ENCODE measurements around the gene CCSER1. TPM values are rescaled to one million over a fixed set of nuclear protein-coding genes. Genes with fewer than 3 reads are reported as not detected.

Gene CCSER1
- total RNA-seq, 1 experiment from 2014 or later, result 4.1 TPM

DNA sequence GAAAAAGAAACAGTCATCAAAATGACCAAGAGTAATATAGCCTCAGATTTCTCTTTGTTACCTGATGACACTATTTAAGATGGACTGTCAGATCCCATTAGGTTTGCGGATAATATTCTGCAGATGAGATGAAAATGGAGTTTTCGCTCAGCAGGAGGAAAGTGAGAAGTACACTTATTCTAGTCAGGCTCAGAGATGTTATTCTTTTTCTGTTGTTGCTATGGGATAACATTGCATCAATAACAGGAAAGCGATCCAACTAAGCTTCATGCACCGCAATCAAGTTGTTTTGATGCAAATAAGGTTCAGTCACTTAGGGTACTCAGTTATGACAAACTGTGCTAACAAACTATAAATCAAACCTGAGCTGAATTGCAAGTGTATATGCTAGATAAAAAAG lies 415.0 kb downstream of the CCSER1 start:
- no TSS peak for BruUV-seq (replicated peaks)
- no peaks in the 10 kb centered on the region for H3K9me3 Mint-ChIP-seq (ENCODE audit: unreplicated experiment)
- TF ChIP-seq, protein P1, sequence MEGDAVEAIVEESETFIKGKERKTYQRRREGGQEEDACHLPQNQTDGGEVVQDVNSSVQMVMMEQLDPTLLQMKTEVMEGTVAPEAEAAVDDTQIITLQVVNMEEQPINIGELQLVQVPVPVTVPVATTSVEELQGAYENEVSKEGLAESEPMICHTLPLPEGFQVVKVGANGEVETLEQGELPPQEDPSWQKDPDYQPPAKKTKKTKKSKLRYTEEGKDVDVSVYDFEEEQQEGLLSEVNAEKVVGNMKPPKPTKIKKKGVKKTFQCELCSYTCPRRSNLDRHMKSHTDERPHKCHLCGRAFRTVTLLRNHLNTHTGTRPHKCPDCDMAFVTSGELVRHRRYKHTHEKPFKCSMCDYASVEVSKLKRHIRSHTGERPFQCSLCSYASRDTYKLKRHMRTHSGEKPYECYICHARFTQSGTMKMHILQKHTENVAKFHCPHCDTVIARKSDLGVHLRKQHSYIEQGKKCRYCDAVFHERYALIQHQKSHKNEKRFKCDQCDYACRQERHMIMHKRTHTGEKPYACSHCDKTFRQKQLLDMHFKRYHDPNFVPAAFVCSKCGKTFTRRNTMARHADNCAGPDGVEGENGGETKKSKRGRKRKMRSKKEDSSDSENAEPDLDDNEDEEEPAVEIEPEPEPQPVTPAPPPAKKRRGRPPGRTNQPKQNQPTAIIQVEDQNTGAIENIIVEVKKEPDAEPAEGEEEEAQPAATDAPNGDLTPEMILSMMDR (IDR thresholded peaks at IDR 0.05; ENCODE audit: insufficient read depth in 1 of 2, low read depth in 1 of 2, low read length in 1 of 2, severe bottlenecking in 1 of 2, unreplicated experiment in 1 of 2), result no peak
- no peak overlapping the region for H3K27ac Mint-ChIP-seq (ENCODE audit: unreplicated experiment)
- Histone ChIP-seq H3K9me3 (no peaks in the 10 kb centered on the region), H3K4me1 (no peaks in the 10 kb centered on the region), H3K36me3 (ENCODE audit: control insufficient read depth, insufficient read depth, low read length) (no peaks in the 10 kb centered on the region), H3K27me3 (replicated peaks; ENCODE audit: control insufficient read depth, insufficient read depth, low read length) (no peaks in the 10 kb centered on the region), H3K4me3 (ENCODE audit: low read depth, low read length) (no peak overlapping the region)
- POLR2A ChIA-PET, result no interaction called here
- no peaks in the 10 kb centered on the region for H3K36me3 Mint-ChIP-seq (ENCODE audit: insufficient read depth, unreplicated experiment)
- H3K4me1 Mint-ChIP-seq (ENCODE audit: low read depth, unreplicated experiment), result peaks cover 9% of the 10 kb centered on the region
- no peaks in the 10 kb centered on the region for H3K27me3 Mint-ChIP-seq (ENCODE audit: insufficient read depth, unreplicated experiment)
- DNase-seq, result no peak
- no peak overlapping the region for H3K4me3 Mint-ChIP-seq (ENCODE audit: unreplicated experiment)
- CTCF ChIA-PET, result no interaction called here
- intact Hi-C loops (cut with micrococcal nuclease; ENCODE audit: unreplicated experiment), result no loop called here

DNA sequence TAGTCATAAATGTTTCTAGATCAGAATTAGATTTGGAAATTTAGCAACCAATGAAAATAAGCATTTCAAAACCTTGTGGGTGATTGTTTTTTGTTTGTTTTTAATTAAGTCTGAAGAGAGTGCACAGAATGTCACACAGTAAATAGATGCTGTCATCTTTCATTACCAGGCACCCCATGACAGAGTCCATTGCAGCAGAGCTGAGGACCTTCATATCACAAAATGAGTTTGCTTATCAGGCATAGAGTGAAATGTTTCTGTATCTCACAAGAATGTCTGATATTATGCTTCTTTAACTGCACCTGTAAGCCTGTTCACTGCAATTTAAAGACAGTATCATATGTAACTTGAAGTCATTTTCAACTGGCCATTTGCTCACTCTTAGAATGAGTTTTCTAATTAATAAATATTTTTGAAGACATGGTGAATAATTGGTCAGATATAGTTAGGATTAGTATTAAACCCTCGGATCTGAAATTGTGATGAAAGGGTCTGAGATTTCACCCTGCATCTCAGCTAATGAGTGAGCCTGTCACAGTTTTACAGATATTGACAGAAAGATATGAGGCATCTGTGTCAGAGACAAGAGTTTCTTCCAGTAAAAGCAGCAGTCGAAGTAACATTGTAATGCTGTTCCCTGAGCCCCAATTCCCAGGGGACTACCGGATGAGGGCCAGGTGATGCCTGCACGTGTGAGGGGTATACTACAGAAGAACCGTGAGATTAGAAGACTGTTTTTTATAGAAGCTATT lies 416.4 kb downstream of the CCSER1 start:
- H3K36me3 Mint-ChIP-seq (ENCODE audit: insufficient read depth, unreplicated experiment), result no peaks in the 10 kb centered on the region
- no peaks in the 10 kb centered on the region for H3K4me1 Mint-ChIP-seq (ENCODE audit: low read depth, unreplicated experiment)
- Histone ChIP-seq H3K9me3 (no peaks in the 10 kb centered on the region), H3K4me3 (ENCODE audit: low read depth, low read length) (no peak overlapping the region), H3K27me3 (replicated peaks; ENCODE audit: control insufficient read depth, insufficient read depth, low read length) (no peaks in the 10 kb centered on the region), H3K4me1 (no peaks in the 10 kb centered on the region), H3K36me3 (ENCODE audit: control insufficient read depth, insufficient read depth, low read length) (no peaks in the 10 kb centered on the region)
- no peak overlapping the region for H3K4me3 Mint-ChIP-seq (ENCODE audit: unreplicated experiment)
- POLR2A ChIA-PET, result no interaction called here
- BruUV-seq (replicated peaks), result no TSS peak
- H3K9me3 Mint-ChIP-seq (ENCODE audit: unreplicated experiment), result no peaks in the 10 kb centered on the region
- H3K27ac Mint-ChIP-seq (ENCODE audit: unreplicated experiment), result no peak overlapping the region
- no peaks in the 10 kb centered on the region for H3K27me3 Mint-ChIP-seq (ENCODE audit: insufficient read depth, unreplicated experiment)
- DNase-seq, result no peak
- intact Hi-C loops (cut with micrococcal nuclease; ENCODE audit: unreplicated experiment), result no loop called here
- TF ChIP-seq, protein P1 (IDR thresholded peaks at IDR 0.05; ENCODE audit: insufficient read depth in 1 of 2, low read depth in 1 of 2, low read length in 1 of 2, severe bottlenecking in 1 of 2, unreplicated experiment in 1 of 2), result no peak
- CTCF ChIA-PET, result no interaction called here

DNA sequence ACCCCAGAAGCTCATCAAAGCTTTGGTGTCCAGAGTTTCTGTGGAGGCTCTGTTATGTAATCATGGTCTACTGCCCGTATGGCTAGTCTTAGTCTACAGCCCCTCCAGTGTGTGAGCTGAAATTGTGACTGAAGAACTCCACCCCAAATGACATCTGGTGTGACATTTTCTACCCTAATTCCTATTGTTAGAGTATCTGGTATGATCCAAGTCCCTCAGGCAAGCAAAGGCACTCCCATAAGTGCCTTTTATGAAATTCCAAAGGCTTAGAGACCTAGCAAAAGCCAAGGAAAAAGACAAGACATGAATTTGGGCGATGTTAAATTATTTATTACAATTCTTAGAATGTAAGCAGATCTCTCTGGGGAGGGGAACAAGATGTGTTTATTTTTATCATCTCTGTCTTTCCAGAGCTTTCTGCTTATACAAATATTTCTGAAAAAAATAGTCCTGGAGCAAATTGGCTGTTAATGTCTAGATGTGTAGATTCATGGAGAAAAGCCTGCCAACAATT lies 417.4 kb downstream of the CCSER1 start:
- H3K4me1 ChIP-seq, result no peaks in the 10 kb centered on the region
- H3K9me3 Mint-ChIP-seq (ENCODE audit: unreplicated experiment), result no peaks in the 10 kb centered on the region
- DNase-seq, result no peak
- H3K4me3 Mint-ChIP-seq (ENCODE audit: unreplicated experiment), result no peak overlapping the region
- H3K27ac Mint-ChIP-seq (ENCODE audit: unreplicated experiment), result no peak overlapping the region
- ChIA-PET CTCF (no interaction called here), POLR2A (no interaction called here)
- H3K4me1 Mint-ChIP-seq (ENCODE audit: low read depth, unreplicated experiment), result no peaks in the 10 kb centered on the region
- H3K27me3 Mint-ChIP-seq (ENCODE audit: insufficient read depth, unreplicated experiment), result no peaks in the 10 kb centered on the region
- H3K9me3 ChIP-seq, result no peaks in the 10 kb centered on the region
- intact Hi-C loops (cut with micrococcal nuclease; ENCODE audit: unreplicated experiment), result no loop called here
- H3K36me3 Mint-ChIP-seq (ENCODE audit: insufficient read depth, unreplicated experiment), result no peaks in the 10 kb centered on the region
- TF ChIP-seq, protein P1 (IDR thresholded peaks at IDR 0.05; ENCODE audit: insufficient read depth in 1 of 2, low read depth in 1 of 2, low read length in 1 of 2, severe bottlenecking in 1 of 2, unreplicated experiment in 1 of 2), result no peak
- H3K4me3 ChIP-seq (ENCODE audit: low read depth, low read length), result no peak overlapping the region
- no peaks in the 10 kb centered on the region for H3K27me3 ChIP-seq (replicated peaks; ENCODE audit: control insufficient read depth, insufficient read depth, low read length)
- no peaks in the 10 kb centered on the region for H3K36me3 ChIP-seq (ENCODE audit: control insufficient read depth, insufficient read depth, low read length)
- no TSS peak for BruUV-seq (replicated peaks)

All from Caco-2 (cell line).